A172 (cell line): ENCODE measurements around the gene EQTN. TPM values are rescaled to one million over a fixed set of nuclear protein-coding genes. Genes with fewer than 3 reads are reported as not detected.

Experiments
- DNase-seq: peaks from one replicate; pipeline ENCODE4 v3.0.0-alpha.2; 2015; ENCODE audit warnings: low spot score
- total RNA-seq: library from RNA; depleted of rRNA; stranded (reverse); fragments of >200 nt; shearing (Covaris generic); gene quantifications from 2 replicates; pipeline ENCODE4 v1.2.3, GENCODE V29; 2014; rRNA removed

Gene EQTN
- not detected in 2 replicates for total RNA-seq

GRCh38 chr9:27297050-27297449 is at the start of gene EQTN:
EQTN (minus strand) TSS chr9:27297150; CDS start chr9:27297055, 95 bp downstream.
- DNase-seq = no peak

DNA sequence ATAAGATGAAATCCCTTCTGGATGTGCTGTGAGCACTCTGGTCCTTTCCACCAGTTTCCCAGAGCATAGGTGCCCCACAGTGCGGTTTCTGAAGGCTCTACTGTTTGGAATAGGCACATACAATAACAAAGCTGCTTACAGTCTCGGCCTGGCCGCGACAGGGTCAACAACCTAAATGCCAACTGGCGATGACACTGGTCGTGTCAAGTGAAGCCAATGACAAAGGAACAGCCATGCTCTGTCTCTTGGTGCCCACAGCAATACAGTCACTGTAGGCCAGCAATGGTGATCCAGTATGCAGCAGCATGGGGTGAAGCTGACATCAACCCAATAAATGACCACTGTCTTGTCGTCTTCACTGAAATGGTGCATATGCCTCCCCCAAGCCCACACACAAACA is 47.8 kb upstream of the EQTN start:
- DNase-seq = no peak

DNA sequence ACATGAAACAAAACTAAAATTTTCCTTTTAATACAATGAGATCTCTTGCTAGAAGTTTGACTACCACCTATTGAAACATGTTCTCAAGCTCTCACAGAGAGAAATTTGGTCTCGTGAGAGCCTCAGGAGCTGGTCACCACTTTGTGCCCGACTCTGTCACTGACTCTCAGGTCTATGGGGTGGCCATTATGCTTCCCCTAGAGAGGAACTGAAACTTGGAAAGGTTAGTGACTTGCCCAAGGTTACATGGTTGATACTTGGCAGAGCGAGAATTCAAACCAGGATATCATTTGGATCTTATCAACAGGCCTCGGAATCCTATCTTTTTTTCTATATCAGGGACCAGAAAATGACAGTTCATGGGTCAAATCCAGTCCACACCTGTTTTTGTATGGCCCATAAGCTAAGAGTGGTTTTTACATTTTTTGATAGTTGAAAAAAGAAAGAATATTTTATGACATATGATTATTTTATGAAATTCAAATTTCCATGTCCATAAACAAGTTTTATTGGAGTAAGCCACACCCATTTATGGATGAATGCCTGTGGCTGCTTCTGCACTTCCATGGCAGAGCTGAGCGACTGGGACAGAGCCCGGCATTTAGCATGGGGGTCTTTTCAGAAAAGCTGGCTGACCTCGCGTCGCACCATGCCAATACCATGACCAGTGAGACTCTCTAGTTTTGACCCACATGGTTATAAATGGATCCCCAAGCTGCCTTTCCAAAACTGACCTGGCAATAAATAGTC is 44.8 kb upstream of the EQTN start:
- DNase-seq = no peak

GRCh38 chr9:27340961-27341511 is 44.1 kb upstream of the EQTN start:
- no peak for DNase-seq

- DNase-seq = no peak
Observed at GRCh38 chr9:27340285-27340674, 43.3 kb upstream of the EQTN start.

GRCh38 chr9:27339661-27340284 is 42.8 kb upstream of the EQTN start:
- DNase-seq = no peak

GRCh38 chr9:27338527-27338903 is 41.6 kb upstream of the EQTN start:
- DNase-seq = no peak

DNA sequence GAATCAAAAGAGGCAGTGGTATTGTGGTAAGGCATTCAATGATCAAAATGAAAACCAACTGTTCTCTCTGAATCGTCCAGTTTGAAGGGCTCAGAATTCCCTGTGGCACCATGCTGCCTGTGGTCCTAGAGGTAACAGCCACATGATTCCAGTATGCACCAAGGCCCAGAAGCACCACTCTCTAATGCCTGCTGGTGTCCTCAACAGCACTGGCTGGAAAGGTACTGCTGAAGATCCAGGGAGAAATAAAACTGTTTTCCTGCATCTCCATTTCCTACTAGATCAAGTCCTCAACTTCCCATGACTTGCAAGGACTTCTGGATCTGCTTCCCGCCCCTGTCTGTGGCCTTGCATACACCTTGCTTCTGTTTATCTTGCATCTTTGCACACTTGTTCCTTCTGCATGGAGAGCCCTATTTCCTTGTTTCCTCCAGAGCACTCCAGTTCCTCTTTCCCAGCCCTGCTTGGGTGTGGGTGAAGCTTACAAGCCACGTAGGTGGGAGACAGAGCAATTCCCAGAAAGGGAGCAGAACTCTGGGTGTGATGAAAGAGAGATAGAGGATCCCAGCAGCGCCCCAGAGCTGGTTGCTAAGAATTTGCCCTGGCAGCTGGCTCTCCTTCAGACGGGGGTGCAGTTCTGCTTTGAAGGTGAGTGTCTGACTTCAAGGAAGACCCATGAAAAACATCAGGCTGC is 41.0 kb upstream of the EQTN start:
- no peak for DNase-seq

DNA sequence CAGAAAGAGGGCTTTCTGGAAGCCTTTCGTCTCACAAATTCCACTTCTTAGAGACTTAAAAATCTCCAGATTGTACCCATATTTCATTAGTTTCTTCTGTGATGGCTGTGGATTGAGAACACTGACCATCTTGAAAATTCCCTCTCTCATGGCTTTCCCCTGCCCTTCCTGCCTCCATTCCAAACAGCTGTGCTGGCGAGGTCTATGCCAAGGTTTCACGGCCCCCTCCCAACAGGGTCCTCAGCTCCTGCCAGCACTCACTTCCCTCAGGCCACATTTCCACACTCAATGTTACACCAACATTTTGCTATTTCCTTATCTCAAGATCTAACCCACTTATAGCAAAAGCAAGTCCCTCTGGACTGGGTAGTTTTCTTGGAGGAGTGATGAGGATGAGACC is 40.3 kb upstream of the EQTN start:
- no peak for DNase-seq

GRCh38 chr9:27336829-27337228 is 39.9 kb upstream of the EQTN start:
- DNase-seq = no peak

DNA sequence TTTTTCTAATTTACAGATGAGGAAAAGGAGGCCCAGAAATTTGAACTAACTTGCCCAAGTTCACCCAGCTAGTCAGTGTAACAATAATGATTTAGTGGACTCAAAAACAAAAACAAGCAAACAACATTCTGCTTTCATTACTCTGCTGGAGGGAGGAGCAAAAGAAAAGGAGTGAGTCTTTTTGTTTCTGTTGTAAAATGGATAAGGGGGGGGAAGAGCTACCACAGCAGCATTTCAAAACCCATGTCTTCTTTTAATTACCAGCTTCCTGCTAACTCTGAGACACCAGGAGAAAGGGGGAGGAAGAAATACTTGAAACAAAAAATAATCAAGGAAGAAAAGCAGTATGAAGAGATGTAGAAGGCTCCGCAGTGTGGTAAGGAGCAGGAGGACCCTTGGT is 39.2 kb upstream of the EQTN start:
- no peak for DNase-seq

DNA sequence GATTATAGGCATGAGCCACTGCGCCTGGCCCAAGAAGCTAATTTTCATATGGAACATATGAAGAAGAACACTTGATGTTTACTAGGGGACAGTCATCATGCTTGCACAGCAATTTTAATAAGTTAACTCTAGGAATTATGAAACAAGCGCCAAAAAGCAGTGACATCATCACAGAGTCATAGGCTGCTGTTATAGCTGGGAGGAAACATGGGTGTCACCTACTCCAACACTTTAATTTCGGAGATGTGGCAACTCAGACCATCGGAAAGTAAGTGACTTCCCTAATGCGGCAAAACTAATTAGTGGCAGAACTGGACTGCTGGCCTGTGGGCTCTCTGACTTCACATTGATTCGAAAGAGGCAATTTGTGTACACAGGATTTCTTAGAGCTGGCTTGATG is 38.1 kb upstream of the EQTN start:
- DNase-seq = no peak

DNA sequence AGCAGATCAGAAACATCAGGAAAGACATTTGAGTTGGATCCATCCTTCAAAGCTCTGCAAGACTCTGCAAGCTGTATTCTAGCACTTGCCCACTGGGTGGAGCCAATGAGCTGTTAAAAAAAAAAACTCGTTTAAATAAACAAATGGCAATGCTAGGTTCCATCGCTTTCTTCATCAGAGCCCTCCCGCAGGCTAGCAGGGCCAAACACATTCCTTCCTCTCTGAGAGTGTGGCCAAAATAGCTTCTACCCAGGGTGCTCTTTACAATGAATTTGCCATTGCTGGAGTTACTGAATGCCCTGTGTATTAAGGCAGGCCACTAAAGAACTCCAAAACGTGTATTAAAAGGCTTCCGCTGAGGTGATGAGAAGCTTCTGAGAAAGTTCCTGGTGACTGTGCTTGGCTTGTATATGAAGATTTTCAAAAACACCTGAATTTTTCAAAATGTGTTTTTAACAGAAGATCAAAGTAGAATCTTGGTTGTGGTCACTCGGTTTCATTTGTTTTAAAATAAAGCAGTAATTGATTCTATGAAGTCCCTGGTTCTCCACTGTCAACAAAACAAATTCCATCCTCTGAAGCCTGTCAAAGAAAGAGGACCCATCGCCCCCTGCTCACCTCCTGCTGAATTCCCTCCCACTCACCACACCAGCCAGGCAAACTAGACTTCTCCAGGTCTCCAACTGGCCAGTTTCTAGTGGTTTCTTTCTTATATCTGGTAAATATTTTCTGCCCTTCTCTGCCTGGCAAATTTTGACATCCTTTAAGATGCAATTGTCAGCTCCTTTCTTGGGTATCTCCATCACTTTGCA is 36.5 kb upstream of the EQTN start:
- peak; percentile 68 for DNase-seq

DNA sequence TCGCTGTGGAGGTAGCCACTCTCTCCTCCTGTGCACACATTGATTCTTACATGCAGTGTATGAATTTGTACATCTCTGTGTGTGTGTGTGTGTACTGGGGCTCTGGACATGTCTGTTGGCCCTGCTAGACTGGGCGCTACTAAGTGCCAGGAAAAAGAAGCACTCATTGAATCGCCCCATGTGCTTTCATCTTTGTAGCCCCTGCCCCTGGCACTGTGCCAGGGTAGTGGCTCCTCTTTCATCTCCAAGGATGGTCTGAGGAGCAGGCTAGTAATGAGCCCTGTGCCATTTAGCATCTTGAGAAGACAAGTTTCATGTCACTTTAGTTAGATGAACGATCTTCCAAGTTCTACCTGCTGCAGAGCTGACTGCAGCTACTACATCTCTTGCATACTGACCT is 34.4 kb upstream of the EQTN start:
- DNase-seq = no peak

DNA sequence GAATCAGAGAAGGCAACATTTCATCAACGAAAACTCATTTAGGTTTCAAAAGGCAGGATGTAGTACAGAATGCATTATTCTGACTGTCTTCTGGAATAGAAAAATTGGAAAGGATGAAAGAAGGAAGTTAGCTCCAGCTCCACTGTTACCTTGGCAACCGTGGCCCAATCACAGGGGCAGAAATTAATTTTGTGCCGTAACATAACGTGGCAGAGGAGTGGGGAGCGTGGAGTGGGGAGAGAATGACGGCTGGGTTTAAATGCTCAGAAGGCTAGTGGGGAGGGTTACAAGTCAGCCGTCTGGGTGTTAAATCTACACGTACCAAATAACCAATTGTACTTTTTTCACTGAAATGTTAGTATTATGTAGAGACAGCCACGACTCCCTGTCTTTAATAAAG is 32.3 kb upstream of the EQTN start:
- DNase-seq = no peak

GRCh38 chr9:27328483-27328882 is 31.5 kb upstream of the EQTN start:
- DNase-seq = no peak

DNA sequence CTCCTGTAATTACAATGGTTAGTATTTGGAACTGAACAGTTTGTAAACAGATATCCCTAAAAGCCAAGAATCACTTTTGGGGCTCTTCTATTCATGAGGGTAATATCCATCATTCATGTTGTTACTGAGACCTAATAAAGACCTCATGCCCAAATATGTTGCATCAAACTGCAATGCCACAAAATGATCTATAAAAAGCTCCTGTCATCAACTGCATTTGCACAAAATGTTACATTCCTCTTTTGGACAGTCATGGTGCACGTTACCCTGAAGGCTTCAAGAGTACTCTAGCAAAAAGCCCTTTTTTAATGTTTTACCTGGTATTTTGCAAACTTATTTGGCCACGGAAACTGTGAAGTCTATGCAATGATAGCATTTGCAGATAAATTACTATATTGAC is 14.2 kb upstream of the EQTN start:
- no peak for DNase-seq

DNA sequence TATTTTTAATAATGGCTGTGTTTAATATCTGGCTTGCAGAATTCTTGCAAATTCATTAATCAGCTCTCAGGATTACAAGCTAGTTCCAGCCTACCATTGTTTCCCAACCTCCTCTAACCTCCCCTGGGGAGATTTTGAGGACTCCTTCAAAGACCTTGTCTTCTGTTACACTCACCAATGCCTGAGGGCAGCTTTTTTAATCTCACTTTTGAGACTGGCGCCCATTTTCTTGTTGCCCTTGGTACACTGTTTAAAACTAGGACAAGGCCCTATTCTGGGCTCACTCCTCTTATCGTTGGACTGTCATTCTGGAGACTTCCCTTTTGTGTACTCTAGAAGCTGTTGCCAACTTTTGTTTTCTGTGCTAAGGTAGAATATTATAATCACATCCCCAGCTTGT is 13.6 kb upstream of the EQTN start:
- DNase-seq = no peak

- DNase-seq = no peak
Observed at GRCh38 chr9:27308691-27309390, 11.9 kb upstream of the EQTN start.

DNA sequence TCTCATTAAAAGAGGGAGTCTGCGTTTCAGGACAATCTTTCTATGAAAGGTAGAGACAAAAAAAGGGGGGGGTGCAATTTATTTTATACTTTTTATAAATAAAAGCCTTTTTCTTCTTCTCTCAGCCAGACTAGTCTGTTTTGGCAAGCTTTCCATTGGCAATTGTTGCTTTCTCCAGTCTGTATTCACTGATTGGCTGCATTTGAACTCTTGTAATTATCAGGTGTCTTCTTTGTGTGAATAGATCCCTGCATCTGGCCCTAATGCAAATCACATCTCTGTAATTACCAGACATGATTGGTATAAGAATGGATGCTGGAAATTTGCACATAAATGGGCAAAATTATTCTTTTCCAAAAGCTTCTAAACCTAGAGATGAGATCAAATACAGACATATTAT is 7.6 kb upstream of the EQTN start:
- no peak for DNase-seq

- DNase-seq = peak; percentile 75
Observed at GRCh38 chr9:27303219-27303618, 6.3 kb upstream of the EQTN start.
